ENCODE data around the gene TCF4. TPM values are rescaled to one million over a fixed set of nuclear protein-coding genes. Genes with fewer than 3 reads are reported as not detected.

TCF4 gene
- total RNA-seq, 1 donor from 2014 or later = 199 TPM

GRCh38 chr18:55510809-55511208 lies 77.2 kb downstream of the TCF4 start:
- DNase-seq = no peak
- Mint-ChIP-seq H3K4me1 (ENCODE audit: low read depth, unreplicated experiment) (peaks cover 17% of the 10 kb centered on the region), H3K27me3 (ENCODE audit: unreplicated experiment) (no peaks in the 10 kb centered on the region), H3K27ac (ENCODE audit: unreplicated experiment) (no peak overlapping the region), H3K4me3 (ENCODE audit: unreplicated experiment) (no peak overlapping the region), H3K36me3 (ENCODE audit: unreplicated experiment) (no peaks in the 10 kb centered on the region), H3K9me3 (ENCODE audit: unreplicated experiment) (no peaks in the 10 kb centered on the region)
- TF ChIP-seq CTCF (IDR thresholded peaks at IDR 0.05; ENCODE audit: partially characterized antibody, unreplicated experiment) = no peak

- peaks cover 20% of the 10 kb centered on the region for H3K4me1 Mint-ChIP-seq (ENCODE audit: low read depth, unreplicated experiment)
- H3K36me3 Mint-ChIP-seq (ENCODE audit: unreplicated experiment) = no peaks in the 10 kb centered on the region
- H3K9me3 Mint-ChIP-seq (ENCODE audit: unreplicated experiment) = no peaks in the 10 kb centered on the region
Observed at GRCh38 chr18:55509631-55510324, 78.2 kb downstream of the TCF4 start.

GRCh38 chr18:55508651-55509050 lies 79.3 kb downstream of the TCF4 start:
- no peak overlapping the region for H3K4me3 Mint-ChIP-seq (ENCODE audit: unreplicated experiment)
- H3K9me3 Mint-ChIP-seq (ENCODE audit: unreplicated experiment) = no peaks in the 10 kb centered on the region
- no peak for DNase-seq
- no peaks in the 10 kb centered on the region for H3K36me3 Mint-ChIP-seq (ENCODE audit: unreplicated experiment)
- no peak for TF ChIP-seq CTCF (IDR thresholded peaks at IDR 0.05; ENCODE audit: partially characterized antibody, unreplicated experiment)
- no peaks in the 10 kb centered on the region for H3K27me3 Mint-ChIP-seq (ENCODE audit: unreplicated experiment)
- no peak overlapping the region for H3K27ac Mint-ChIP-seq (ENCODE audit: unreplicated experiment)
- H3K4me1 Mint-ChIP-seq (ENCODE audit: low read depth, unreplicated experiment) = peaks cover 22% of the 10 kb centered on the region

More at GRCh38 chr18:55509631-55510324, 78.2 kb downstream of the TCF4 start:
- H3K27ac Mint-ChIP-seq (ENCODE audit: unreplicated experiment) = no peak overlapping the region
- no peak for TF ChIP-seq CTCF (IDR thresholded peaks at IDR 0.05; ENCODE audit: partially characterized antibody, unreplicated experiment)
- H3K4me3 Mint-ChIP-seq (ENCODE audit: unreplicated experiment) = no peak overlapping the region
- H3K27me3 Mint-ChIP-seq (ENCODE audit: unreplicated experiment) = no peaks in the 10 kb centered on the region
- DNase-seq = no peak

- Mint-ChIP-seq H3K9me3 (ENCODE audit: unreplicated experiment) (no peaks in the 10 kb centered on the region), H3K27ac (ENCODE audit: unreplicated experiment) (no peak overlapping the region), H3K27me3 (ENCODE audit: unreplicated experiment) (peaks cover 2% of the 10 kb centered on the region), H3K4me1 (ENCODE audit: low read depth, unreplicated experiment) (peaks cover 30% of the 10 kb centered on the region), H3K36me3 (ENCODE audit: unreplicated experiment) (no peaks in the 10 kb centered on the region), H3K4me3 (ENCODE audit: unreplicated experiment) (no peak overlapping the region)
- TF ChIP-seq CTCF (IDR thresholded peaks at IDR 0.05; ENCODE audit: partially characterized antibody, unreplicated experiment) = no peak
- DNase-seq = no peak
Observed at GRCh38 chr18:55506074-55506473, 81.9 kb downstream of the TCF4 start.

GRCh38 chr18:55504808-55505207 lies 83.2 kb downstream of the TCF4 start:
- no peak for TF ChIP-seq CTCF (IDR thresholded peaks at IDR 0.05; ENCODE audit: partially characterized antibody, unreplicated experiment)
- H3K27ac Mint-ChIP-seq (ENCODE audit: unreplicated experiment) = no peak overlapping the region
- H3K4me1 Mint-ChIP-seq (ENCODE audit: low read depth, unreplicated experiment) = peaks cover 23% of the 10 kb centered on the region

More at GRCh38 chr18:55504808-55505207, 83.2 kb downstream of the TCF4 start:
- no peak for DNase-seq
- Mint-ChIP-seq H3K36me3 (ENCODE audit: unreplicated experiment) (no peaks in the 10 kb centered on the region), H3K27me3 (ENCODE audit: unreplicated experiment) (peaks cover 2% of the 10 kb centered on the region), H3K9me3 (ENCODE audit: unreplicated experiment) (no peaks in the 10 kb centered on the region), H3K4me3 (ENCODE audit: unreplicated experiment) (no peak overlapping the region)
